ENCODE measurements around the gene POTEE.
"Not testable (repeated sequence)": the region's sequence is repeated elsewhere in the genome, so short reads cannot be mapped to it uniquely, and the experiment has no call there.

The POTEE gene

GRCh38 chr2:131235543-131236449 is 26.5 kb downstream of the POTEE start:
- H3K27me3 Mint-ChIP-seq: not testable (repeated sequence)

More at GRCh38 chr2:131235543-131236449, 26.5 kb downstream of the POTEE start:
- not testable (repeated sequence) for H3K9me3 Mint-ChIP-seq; ATAC-seq; H3K4me1 Mint-ChIP-seq; DNase-seq; H3K4me3 Mint-ChIP-seq; H3K36me3 Mint-ChIP-seq (ENCODE audit: low read depth); H3K27ac Mint-ChIP-seq

Data from activated naive CD8-positive, alpha-beta T cell treated with anti-CD3 and anti-CD28 coated beads, Interleukin-2, amount 50 U/mL, for 24 hours (primary cell).